Natural killer cell (primary cell): ENCODE measurements around the gene GLRX. TPM values are rescaled to one million over a fixed set of nuclear protein-coding genes. Genes with fewer than 3 reads are reported as not detected.

Experiments used
- ATAC-seq, 3 donors: fragments of 150-1000 bp in 2 of 3; fragments of 200-7000 bp in 1 of 3; cut with Tn5 transposase; 1 replicate in 1 of 3; 2 replicates in 2 of 3; pipeline ENCODE4 v1.10.0; 2021; ENCODE audit warnings: mild to moderate bottlenecking in 2 of 3, moderate library complexity in 2 of 3
- DNase-seq, 2 donors: peaks; one replicate each; pipeline versions ENCODE4 v3.0.0 to v3.0.0-alpha.2; 2013 to 2021; ENCODE audit warnings: mixed read lengths in 1 of 2
- H3K27ac ChIP-seq: one replicate; pipeline ENCODE4 v1.5.1; 2013; ENCODE audit warnings: mild to moderate bottlenecking, low read length
- H3K27me3 ChIP-seq: one replicate; pipeline ENCODE4 v1.6.1; 2013; ENCODE audit warnings: low read length; ENCODE audit not compliant: control insufficient read depth, insufficient read depth
- H3K36me3 ChIP-seq: one replicate; pipeline ENCODE4 v1.6.1; 2013; ENCODE audit warnings: low read length; ENCODE audit not compliant: control insufficient read depth, insufficient read depth
- H3K4me1 ChIP-seq: one replicate; pipeline ENCODE4 v1.6.1; 2013; ENCODE audit warnings: low read length; ENCODE audit not compliant: control insufficient read depth, insufficient read depth
- H3K4me3 ChIP-seq: one replicate; pipeline ENCODE4 v1.5.1; 2013; ENCODE audit warnings: low read length
- H3K9me3 ChIP-seq: one replicate; pipeline ENCODE4 v1.6.1; 2013; ENCODE audit warnings: low read length; ENCODE audit not compliant: control insufficient read depth, insufficient read depth
- H3K27ac Mint-ChIP-seq, 2 donors: one replicate each; pipeline ENCODE4 v1.8.0; 2022; ENCODE audit warnings: mild to moderate bottlenecking in 2 of 2, mixed read lengths in 2 of 2, moderate library complexity in 1 of 2
- H3K27me3 Mint-ChIP-seq, 2 donors: one replicate each; pipeline ENCODE4 v1.8.0; 2022; ENCODE audit warnings: low read depth in 2 of 2, mixed read lengths in 2 of 2
- H3K36me3 Mint-ChIP-seq: one replicate; pipeline ENCODE4 v1.8.0; 2022; ENCODE audit warnings: mixed read lengths
- H3K4me1 Mint-ChIP-seq, 2 donors: one replicate each; pipeline ENCODE4 v1.8.0; 2022; ENCODE audit warnings: mixed read lengths in 2 of 2
- H3K4me3 Mint-ChIP-seq: one replicate; pipeline ENCODE4 v1.8.0; 2022; ENCODE audit warnings: mild to moderate bottlenecking, moderate library complexity, mixed read lengths
- H3K9me3 Mint-ChIP-seq, 2 donors: one replicate each; pipeline ENCODE4 v1.8.0; 2022; ENCODE audit warnings: mixed read lengths in 2 of 2
- WGBS: methylation state at CpG from one replicate; pipeline ENCODE4 v1.1.7; 2013; ENCODE audit warnings: missing lambda C conversion rate; ENCODE audit not compliant: insufficient coverage; 5-methylcytosine and 5-hydroxymethylcytosine counted together
- intact Hi-C: fragments of 100-400 bp; cut with micrococcal nuclease; formaldehyde crosslinking; loops from one replicate; pipeline ENCODE4 v1.14.2; 2022
- total RNA-seq, 4 donors: library from RNA; stranded (reverse); fragments of 120-200 nt in 1 of 4; gene quantifications; one replicate each; pipeline versions ENCODE4 v1.2.3 to v1.2.4, GENCODE V29; 2013 to 2022
- TF ChIP-seq, protein P1 (sequence below): fragments of 200-600 bp; IDR thresholded peaks from one replicate; pipeline ENCODE4 v1.8.0; 2022; ENCODE audit warnings: antibody characterized with exemption

GLRX gene
- total RNA-seq, 3 donors from 2014 or later (not counting 1 experiment from before 2014, with no cell fraction given), result 59.2 to 102 (median 62.5) TPM

DNA sequence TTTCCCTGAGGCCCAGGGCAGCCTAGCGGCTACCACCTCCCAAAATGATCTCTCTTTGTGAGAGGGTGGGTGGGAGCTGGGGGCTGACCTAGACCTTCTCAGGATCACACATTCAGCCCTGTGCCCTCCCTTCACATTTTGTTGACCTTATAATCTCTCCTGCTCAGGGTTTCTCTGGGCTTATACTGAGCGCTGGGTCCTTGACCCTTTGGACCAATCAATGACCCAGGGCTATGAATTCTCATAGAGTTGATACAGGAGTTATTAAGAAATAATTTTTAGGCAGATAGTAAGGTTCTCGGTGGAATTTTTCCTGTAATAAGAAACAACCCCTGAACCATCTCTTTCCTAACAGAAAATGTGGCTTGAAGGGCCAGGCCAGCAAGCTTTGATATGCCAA lies 22.0 kb downstream of the GLRX start:
- no peaks in the 10 kb centered on the region for H3K4me1 ChIP-seq
- TF ChIP-seq, protein P1, sequence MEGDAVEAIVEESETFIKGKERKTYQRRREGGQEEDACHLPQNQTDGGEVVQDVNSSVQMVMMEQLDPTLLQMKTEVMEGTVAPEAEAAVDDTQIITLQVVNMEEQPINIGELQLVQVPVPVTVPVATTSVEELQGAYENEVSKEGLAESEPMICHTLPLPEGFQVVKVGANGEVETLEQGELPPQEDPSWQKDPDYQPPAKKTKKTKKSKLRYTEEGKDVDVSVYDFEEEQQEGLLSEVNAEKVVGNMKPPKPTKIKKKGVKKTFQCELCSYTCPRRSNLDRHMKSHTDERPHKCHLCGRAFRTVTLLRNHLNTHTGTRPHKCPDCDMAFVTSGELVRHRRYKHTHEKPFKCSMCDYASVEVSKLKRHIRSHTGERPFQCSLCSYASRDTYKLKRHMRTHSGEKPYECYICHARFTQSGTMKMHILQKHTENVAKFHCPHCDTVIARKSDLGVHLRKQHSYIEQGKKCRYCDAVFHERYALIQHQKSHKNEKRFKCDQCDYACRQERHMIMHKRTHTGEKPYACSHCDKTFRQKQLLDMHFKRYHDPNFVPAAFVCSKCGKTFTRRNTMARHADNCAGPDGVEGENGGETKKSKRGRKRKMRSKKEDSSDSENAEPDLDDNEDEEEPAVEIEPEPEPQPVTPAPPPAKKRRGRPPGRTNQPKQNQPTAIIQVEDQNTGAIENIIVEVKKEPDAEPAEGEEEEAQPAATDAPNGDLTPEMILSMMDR, result no peak
- Mint-ChIP-seq H3K4me3 (no peak overlapping the region), H3K4me1 (peaks cover 10 to 14% of the 10 kb centered on the region in 2 donors), H3K27ac (no peak overlapping the region), H3K9me3 (peaks cover 0 to 3% of the 10 kb centered on the region in 2 donors), H3K36me3 (no peaks in the 10 kb centered on the region), H3K27me3 (no peaks in the 10 kb centered on the region)
- H3K27me3 ChIP-seq, result no peaks in the 10 kb centered on the region
- H3K36me3 ChIP-seq, result no peaks in the 10 kb centered on the region
- H3K27ac ChIP-seq, result no peak overlapping the region
- intact Hi-C loops, result no loop called here
- DNase-seq (no peak), ATAC-seq (no peak)
- no peaks in the 10 kb centered on the region for H3K9me3 ChIP-seq
- H3K4me3 ChIP-seq, result no peak overlapping the region
- WGBS, result 100% methylated on average over 2 of the region's 3 CpGs

DNA sequence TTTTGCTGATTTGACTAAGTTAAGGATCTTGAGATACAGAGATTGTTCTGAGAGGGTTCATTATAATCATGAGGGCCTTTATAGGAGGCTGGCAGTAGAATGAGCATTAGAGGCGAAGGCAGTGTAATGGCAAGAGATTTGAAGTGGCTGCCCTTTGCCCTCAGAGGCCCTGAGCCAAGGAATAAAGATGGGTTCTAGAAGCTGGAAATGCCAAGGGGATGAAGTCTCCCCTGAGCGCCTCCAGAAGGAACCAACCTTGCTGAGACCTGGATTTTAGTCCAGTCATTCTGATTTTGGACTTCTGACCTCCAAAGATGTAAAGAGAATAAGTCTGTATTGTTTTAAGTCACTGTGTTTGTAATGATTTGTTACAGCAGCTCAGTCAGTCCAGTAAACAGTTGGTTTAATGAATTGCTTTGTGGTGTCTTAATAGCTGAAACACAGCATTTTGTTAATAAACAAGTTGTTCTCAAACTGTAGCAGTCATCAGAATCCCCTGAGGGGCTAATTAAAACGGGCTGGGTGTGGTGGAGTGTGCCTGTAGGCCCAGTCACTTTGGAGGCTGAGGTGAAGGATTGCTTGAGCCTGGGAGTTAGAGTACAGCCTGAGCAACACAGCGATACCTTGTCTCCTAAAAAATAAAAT lies 23.2 kb downstream of the GLRX start:
- H3K27ac ChIP-seq, result no peak overlapping the region
- Mint-ChIP-seq H3K27me3 (no peaks in the 10 kb centered on the region), H3K9me3 (peaks cover 0 to 2% of the 10 kb centered on the region in 2 donors), H3K27ac (no peak overlapping the region), H3K4me3 (no peak overlapping the region), H3K4me1 (peaks cover 10 to 14% of the 10 kb centered on the region in 2 donors), H3K36me3 (no peaks in the 10 kb centered on the region)
- H3K4me3 ChIP-seq, result no peak overlapping the region
- DNase-seq, result no peak
- TF ChIP-seq, protein P1, result no peak
- H3K4me1 ChIP-seq, result no peaks in the 10 kb centered on the region
- intact Hi-C loops, result no loop called here
- 98% methylated on average over 4 of the region's 4 CpGs for WGBS
- ATAC-seq, result no peak
- H3K27me3 ChIP-seq, result no peaks in the 10 kb centered on the region
- no peaks in the 10 kb centered on the region for H3K9me3 ChIP-seq
- no peaks in the 10 kb centered on the region for H3K36me3 ChIP-seq

DNA sequence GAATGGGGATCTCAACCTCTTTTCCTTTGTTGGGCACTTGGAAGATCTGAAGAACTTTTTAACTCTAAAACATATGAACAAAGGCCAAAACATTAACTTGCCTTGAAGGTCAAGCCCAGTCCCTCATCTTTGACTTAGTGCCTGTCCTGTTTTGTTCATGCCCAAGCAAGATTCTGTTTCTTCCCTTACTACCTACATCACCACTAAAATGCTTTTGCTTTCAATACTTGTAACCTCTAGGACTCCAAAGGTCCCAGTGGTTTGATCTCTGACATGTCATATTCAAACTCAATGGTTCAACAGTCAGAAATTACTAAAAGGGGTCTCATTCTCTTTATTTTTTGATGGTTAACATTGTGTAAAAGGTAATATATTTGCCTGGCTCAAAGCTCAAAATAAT lies 24.0 kb downstream of the GLRX start:
- Histone ChIP-seq H3K27me3 (no peaks in the 10 kb centered on the region), H3K36me3 (no peaks in the 10 kb centered on the region), H3K4me3 (no peak overlapping the region), H3K27ac (no peak overlapping the region), H3K4me1 (no peaks in the 10 kb centered on the region), H3K9me3 (no peaks in the 10 kb centered on the region)
- H3K4me3 Mint-ChIP-seq, result no peak overlapping the region
- H3K36me3 Mint-ChIP-seq, result no peaks in the 10 kb centered on the region
- no peak for ATAC-seq
- no peak overlapping the region for H3K27ac Mint-ChIP-seq
- no peak for DNase-seq
- H3K9me3 Mint-ChIP-seq, result no peaks in the 10 kb centered on the region
- intact Hi-C loops, result no loop called here
- no peaks in the 10 kb centered on the region for H3K27me3 Mint-ChIP-seq
- peaks cover 10 to 12% of the 10 kb centered on the region in 2 donors for H3K4me1 Mint-ChIP-seq
- TF ChIP-seq, protein P1, result no peak

DNA sequence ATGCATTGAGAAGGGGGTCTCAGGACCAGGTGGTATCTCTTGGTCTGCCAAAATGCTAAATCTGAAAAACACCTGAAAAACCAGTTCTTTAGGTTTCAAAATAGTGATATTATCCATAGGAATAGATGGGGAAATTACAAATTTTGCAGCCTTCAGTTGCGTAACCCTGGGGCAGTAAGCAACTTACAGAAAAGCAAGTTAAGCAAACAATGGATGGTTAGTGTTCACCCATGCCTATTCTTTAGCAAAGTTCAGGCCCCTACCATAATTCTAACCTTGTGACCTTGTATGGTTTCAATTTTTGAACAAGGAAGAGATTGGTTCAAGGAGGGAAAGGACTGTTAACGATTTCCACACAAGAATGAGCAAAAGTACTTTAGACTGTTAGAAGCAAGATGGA lies 24.5 kb downstream of the GLRX start:
- H3K27ac Mint-ChIP-seq, result no peak overlapping the region
- 95% methylated on average over 1 of the region's 2 CpGs for WGBS
- H3K36me3 ChIP-seq, result no peaks in the 10 kb centered on the region
- TF ChIP-seq, protein P1, result no peak
- no peaks in the 10 kb centered on the region for H3K27me3 ChIP-seq
- no peak for DNase-seq
- H3K27ac ChIP-seq, result no peak overlapping the region
- no peaks in the 10 kb centered on the region for H3K27me3 Mint-ChIP-seq
- H3K4me1 Mint-ChIP-seq, result peaks cover 7 to 10% of the 10 kb centered on the region in 2 donors
- no peak overlapping the region for H3K4me3 ChIP-seq
- intact Hi-C loops, result no loop called here
- H3K9me3 Mint-ChIP-seq, result no peaks in the 10 kb centered on the region
- no peak for ATAC-seq
- H3K9me3 ChIP-seq, result no peaks in the 10 kb centered on the region
- no peaks in the 10 kb centered on the region for H3K4me1 ChIP-seq
- H3K36me3 Mint-ChIP-seq, result no peaks in the 10 kb centered on the region
- no peak overlapping the region for H3K4me3 Mint-ChIP-seq
